ENCODE results near the gene TUBA3D.
"Not testable (repeated sequence)": the region's sequence is repeated elsewhere in the genome, so short reads cannot be mapped to it uniquely, and the experiment has no call there.

DNA sequence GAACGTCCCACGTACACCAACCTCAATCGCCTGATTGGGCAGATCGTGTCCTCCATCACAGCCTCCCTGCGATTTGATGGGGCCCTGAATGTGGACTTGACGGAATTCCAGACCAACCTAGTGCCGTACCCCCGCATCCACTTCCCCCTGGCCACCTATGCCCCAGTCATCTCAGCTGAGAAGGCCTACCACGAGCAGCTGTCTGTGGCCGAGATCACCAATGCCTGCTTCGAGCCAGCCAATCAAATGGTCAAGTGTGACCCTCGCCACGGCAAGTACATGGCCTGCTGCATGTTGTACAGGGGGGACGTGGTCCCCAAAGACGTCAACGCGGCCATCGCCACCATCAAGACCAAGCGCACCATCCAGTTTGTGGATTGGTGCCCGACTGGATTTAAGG is 4.4 kb downstream of the TUBA3D start:
- TF ChIP-seq EZH2phosphoT487 (IDR thresholded peaks at IDR 0.05; ENCODE audit: borderline replicate concordance, low read length); CTCF (IDR thresholded peaks at IDR 0.05; ENCODE audit: low read depth, low read length, poor library complexity, severe bottlenecking): not testable (repeated sequence)

All from DOHH2 (cell line).